ENCODE results near the gene DMWD.

DNA sequence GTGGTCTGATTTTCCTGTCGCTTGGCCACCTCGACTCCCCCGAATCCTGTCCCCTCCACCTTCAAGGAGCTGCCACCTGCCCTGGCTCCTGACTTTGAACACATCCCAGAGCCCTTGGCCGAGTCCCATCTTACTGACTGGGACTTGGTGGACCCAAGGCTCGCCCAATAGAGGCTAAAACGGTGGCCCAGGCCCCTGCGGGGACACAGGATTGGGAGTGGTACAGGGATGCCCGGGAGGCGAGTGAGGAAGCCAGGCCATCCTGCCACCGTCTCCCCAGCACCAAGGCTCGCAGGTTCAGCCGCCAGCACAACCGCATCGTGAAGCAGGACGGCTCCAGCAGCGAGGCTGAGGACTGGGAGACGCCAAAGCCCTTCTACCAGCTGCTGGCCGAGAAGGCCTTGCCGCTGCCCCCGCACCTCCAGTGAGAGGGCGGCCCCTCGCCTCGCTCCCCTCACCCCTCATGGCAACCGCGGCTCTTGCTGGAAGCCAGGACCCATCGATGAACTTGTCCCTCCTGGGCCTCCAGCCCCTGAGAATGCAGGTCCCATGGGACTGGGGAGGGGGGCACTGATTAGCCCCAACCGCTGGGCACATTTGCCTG, 28.9 kb downstream of the DMWD start:
- TF ChIP-seq, protein P1, sequence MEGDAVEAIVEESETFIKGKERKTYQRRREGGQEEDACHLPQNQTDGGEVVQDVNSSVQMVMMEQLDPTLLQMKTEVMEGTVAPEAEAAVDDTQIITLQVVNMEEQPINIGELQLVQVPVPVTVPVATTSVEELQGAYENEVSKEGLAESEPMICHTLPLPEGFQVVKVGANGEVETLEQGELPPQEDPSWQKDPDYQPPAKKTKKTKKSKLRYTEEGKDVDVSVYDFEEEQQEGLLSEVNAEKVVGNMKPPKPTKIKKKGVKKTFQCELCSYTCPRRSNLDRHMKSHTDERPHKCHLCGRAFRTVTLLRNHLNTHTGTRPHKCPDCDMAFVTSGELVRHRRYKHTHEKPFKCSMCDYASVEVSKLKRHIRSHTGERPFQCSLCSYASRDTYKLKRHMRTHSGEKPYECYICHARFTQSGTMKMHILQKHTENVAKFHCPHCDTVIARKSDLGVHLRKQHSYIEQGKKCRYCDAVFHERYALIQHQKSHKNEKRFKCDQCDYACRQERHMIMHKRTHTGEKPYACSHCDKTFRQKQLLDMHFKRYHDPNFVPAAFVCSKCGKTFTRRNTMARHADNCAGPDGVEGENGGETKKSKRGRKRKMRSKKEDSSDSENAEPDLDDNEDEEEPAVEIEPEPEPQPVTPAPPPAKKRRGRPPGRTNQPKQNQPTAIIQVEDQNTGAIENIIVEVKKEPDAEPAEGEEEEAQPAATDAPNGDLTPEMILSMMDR (IDR thresholded peaks at IDR 0.05; ENCODE audit: insufficient read depth, low read length, poor library complexity, severe bottlenecking): no peak
- no peak for TF ChIP-seq EZH2phosphoT487 (conservative IDR thresholded peaks at IDR 0.05; ENCODE audit: low read length)

Measured in SU-DHL-6 (cell line).